Activated CD4-positive, alpha-beta T cell treated with anti-CD3 and anti-CD28 coated beads for 48 hours (primary cell): ENCODE results near the gene WNT3.
A peak's percentile ranks its signal among the peaks of the same experiment; 100 is the strongest.

ENCODE experiments used
- DNase-seq: peaks from one replicate; pipeline ENCODE4 v3.0.0-alpha.2; 2020

Gene WNT3

DNA sequence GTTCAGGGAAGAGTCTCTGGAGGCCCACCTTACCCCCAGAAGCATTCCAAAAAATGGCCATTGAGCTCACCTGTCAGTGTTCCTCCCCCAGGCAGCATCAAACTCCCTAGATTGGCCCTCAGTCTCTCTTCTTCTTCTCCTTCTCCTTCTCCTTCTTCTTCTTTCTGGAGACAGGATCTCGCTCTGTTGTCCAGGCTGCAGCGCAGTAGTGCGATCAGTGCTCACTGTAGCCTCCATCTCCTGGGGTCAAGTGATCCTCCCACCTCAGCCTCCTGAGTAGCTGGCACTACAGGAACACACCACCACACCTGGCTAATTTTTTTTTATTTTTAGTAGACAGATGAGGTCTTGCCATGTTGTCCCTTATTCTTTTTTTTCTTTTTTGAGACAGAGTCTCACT lies 16.4 kb upstream of the WNT3 start:
- no peak for DNase-seq

DNA sequence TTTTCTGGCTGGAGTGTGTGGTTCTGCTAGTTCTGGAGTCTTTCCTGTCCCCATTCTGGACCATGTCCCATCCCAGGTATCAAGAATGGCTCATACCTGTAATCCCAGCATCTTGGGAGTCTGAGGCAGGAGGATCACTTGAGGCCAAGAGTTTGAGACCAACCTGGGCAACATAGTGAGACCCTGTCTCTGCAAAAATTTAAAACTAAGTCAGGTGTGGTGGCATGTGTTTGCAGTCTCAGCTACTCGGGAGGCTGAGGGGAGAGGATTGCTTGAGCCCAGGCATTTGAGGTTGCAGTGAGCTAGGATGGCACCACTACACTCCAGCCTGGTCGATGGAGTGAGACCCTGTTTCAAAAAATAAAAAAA lies 15.3 kb upstream of the WNT3 start:
- no peak for DNase-seq

DNA sequence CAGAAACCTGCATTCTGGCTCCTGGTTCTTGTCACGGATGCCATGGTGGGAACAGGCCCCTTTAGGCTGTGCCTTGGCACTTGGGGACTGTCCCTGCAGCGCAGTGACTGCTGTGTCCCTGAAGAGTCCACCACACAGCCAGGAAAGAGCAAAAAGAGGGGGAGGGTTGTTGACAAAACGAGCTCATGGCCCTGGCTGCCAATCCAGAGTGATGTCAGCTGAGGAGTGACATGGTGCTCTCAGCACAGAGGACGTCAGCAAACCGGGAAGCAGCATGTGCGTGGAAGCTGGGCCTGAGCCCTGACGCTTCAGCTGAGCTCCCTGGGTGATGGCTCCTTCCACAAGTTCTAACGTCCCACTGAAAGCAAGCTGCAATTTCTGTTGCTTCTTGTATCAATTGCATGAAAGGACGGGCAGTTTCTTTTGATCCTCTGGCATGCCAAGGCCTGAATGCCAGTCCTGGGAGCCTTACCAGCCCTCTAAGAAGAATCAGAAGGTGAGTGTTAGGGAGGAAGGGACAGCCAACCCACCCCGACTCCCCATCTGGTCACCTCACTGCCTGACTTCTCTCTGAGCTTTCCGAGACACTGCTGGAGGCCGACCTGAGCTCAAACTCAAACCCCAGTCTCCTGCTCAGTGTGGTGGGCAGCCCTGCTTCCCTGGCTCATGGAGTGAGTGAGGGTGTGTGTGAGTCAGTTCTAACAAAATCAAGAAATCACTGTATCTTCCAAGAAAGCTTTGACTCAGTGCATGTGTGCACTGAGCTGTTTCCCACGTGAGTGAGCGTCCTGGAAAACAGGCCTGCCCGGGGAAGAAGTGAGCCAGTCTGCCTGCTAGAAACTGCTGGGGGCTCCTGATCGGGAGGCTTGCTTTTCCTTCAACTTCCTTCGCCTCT lies 14.7 kb upstream of the WNT3 start:
- no peak for DNase-seq

DNA sequence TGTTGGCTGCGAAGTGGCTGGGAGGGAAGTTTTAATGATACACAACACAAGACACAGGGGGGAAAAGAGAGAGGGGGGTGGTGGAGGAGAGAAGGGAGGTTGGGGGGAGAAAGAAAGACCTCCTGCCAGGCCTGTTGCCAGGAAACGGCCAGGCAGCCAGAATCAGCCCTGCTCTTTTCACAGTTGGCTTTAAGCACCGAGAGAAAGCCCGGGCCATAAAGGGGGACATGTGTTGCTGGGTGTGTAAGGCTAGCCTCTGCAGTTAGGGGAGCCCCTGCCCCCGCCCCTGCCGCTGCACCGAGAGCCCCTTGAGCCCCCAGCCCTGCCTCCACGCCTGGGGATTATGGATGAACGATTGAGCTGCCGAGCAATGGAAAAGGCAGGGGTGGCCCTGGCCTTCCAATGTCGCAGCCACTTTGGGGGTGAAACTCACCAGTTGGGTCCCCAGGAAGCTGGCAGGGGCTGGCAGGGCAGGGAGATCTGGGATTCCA lies 13.9 kb upstream of the WNT3 start:
- DNase-seq = no peak

DNA sequence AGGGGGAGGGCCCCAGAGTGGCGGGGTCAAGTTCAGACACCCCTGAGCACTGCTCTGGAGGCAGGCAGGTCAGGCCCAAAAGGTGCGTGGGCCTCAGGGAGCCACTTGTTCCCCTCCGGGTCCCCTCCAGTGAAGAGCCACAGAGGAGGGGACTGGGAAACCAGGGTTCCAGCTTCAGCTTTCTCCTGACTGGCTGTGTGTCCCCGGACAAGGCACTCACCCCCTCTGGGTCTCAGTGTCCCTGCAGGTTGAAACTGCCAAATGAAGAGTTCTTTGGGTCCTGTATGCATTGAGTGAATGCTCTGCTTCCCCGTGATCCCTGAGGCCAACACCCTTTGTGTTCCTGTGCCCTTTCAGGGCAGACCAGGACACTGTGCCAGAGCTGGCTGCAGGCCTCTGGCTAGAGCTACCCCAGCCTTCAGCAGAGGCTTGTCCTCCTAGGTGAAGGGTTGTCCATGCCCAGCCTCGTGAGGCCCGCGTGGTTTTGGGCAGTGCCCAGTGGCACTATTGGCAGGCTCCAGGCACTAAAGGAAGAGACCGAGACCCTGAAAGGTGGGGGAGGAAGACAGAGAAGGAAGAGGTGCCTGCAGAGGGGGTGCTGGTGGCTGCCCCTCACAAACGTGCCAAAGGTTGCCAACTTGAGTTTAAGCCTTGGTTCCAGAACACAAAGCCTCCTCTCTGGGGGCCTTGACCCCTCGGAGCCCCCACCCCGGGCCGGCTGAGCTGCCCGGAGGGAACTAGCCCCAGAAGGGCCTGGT lies 13.3 kb upstream of the WNT3 start:
- no peak for DNase-seq

DNA sequence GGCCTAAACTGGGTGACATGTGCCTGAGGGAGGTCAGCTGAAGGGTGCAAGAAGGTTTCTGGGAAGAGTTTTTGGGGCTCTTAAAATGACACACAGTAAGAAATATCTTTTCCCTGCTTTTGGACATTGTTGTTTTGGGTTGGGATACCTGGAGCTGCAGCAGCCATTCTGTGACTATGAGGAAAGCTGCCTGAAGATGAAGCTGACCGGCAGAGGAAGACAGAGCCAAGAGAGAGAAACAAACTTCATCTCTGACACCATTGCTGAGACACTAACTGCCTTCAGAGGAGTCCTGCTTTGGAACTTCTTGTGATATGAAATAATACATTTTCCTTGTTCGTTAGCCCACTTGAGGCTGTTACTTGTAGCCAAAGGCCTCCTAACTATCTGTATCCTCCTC lies 8.8 kb upstream of the WNT3 start:
- DNase-seq = no peak

DNA sequence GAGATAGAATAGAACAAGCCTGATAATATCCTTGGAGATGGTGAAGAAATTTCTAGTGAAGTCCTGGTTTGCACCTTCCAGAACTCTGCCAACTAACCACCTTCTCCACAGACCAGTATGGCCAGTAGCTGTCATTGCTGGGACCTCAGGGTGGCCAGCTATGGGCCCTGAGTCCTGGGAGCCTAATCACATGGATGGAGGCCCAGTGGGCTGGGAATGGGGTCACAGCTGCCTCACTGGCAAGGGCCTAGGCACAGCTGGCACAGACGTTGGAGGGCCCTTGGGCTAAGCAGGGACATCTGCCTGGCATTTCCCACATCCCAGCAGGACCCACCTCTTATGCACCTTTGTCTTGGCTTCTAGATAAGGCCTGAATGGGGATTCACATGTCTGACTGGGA lies 7.6 kb upstream of the WNT3 start:
- DNase-seq = no peak

DNA sequence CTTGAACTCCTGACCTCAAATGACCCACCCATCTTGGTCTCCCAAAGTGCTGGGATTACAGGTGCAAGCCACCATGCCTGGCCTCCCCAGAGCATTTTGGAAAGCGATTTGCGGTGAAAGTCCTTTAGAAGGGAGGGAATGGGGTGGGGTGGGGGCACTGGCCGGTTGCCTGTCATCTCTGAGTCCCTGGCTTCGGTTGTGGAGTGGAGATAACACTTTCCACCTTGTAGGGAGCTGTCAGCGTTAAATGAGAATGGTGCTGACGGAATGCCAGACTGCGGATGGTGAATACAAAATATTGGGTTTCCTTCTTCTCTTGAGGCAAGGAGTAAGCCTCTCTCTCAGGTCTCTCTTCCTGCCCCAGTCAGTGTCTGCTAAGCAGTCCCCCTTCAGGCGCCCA lies 5.2 kb upstream of the WNT3 start:
- DNase-seq = no peak

DNA sequence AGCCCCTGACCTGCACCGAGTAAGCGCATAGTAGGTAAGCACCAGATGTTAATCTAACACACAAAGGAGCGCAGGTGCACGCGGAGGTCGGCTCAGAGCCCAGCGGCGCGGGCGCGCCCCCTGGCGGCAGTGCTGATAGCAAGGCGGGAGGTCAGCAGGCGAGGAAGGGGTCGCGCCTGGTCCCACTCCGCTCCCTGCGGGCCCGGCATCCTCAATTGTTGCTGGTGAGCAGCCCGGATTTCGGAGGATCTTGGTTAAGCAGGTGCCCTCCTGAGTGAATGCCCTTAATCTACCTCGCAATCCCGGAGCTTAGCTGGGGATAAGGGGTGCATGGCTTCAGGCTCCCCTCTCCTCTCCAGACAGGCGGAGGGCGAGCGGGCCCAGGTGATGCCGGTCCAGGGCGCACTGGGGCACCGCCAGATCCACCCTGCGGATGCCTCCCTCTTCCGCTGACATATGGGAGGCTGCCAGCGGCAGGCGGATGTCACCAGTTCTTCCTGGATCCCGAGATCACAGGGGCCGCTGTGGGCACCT lies 4.0 kb upstream of the WNT3 start:
- peak; percentile 64 for DNase-seq

DNA sequence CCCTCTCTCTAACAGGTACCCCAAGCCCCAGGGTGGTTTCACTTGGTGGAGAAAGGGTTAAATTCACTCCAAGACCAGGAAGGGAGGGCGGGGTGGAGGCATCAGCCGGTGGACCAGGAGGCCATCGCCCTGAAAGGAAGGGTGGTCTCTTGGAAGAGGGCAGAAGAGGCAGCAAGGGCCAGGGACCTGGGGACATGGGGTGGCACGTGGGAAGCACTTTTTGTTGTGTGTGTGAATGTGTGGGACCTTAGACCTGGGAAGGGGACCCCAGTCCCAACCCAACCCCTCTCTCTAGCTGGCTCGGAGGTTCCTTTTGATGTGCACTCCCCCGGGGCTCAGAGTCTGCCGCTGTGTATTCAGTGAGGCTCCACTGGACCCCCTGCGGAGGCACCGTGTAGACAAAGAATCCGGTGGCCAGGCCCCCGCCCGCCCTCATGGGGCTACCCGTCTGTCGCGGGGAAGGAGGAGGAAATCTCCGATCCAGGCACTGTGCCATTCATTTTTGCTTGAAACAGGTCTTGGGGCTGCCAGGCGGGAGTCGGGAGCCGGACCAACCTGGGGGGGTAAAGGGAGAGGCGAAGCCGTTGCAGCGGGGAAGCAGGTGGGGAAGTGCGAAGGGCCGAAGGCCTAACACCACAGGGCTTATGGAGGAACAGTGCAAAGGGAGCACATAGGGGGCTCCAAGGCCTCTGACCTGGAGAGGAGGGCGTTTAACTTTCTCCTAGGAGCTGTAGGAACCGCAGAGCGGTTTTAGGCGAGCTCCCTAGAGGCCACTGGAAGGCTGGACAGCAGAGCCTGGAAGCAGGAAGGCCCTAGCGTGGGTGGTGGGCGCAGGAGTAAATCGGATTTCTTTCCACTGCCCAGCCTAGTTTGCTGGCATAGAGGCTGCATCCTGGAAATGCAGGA lies 3.2 kb upstream of the WNT3 start:
- DNase-seq = no peak

DNA sequence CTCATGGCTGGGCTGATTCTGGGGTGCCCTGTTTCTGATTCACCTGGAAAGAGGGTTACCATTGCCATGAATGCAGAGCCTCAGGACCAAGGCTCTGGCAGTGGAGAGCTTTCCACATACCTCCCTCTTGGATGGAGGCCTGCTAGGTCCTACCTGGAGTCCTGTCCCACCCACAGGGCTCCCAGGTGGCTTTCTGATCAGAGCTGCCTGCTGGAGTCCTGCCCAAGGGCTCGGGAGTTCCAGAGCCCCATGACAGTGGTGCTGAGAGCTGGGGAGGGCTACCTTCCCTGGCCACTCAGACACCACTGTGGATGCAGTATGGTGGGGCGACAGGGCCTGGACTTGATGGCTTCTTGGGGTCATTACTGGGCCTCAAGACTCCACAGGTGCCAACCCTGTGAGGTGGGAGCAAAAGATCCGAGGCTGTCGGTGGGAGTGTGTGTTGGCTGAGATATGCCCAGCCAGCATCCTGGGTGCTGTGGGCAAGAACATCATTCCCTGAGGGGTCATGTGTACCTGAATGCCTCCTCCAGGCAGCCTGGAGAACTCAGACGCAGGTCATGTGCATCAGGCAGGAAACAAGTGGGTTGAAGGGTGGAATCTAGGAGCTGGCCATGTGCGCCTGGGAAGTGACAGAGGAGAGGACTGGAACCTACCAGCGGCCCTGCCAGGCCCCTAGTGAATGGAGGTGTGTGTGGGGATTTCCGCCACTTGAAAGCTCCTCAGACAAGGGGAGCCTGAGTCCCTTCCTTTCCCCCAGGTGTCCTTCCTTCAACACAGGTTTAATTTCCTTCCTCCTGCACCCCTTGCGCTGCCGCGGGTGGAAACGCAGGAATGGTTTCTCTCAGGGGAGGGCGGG lies 2.3 kb upstream of the WNT3 start:
- DNase-seq = no peak

DNA sequence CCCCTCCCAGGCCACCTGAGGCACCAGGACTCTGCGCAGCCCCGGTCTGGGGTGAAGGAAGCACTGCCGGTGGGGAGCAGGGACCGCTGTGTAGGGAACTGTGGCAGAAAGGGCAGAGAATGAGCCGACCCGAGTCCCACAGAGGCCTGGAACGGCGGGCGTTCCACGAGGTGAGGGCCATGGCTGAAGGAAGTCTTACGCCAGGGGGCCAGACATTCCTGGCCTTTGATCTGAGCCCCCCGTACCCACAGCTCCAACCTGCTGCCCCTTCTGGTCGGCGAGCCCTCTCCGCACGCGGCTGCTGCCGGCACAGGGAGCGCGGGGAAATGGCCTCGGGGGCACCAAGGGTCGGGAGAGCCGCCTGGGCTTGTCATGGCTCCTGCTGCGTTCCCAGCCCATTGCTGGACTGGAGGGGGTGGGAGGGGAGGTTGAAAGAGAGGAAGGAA lies 1.4 kb upstream of the WNT3 start:
- DNase-seq = no peak

DNA sequence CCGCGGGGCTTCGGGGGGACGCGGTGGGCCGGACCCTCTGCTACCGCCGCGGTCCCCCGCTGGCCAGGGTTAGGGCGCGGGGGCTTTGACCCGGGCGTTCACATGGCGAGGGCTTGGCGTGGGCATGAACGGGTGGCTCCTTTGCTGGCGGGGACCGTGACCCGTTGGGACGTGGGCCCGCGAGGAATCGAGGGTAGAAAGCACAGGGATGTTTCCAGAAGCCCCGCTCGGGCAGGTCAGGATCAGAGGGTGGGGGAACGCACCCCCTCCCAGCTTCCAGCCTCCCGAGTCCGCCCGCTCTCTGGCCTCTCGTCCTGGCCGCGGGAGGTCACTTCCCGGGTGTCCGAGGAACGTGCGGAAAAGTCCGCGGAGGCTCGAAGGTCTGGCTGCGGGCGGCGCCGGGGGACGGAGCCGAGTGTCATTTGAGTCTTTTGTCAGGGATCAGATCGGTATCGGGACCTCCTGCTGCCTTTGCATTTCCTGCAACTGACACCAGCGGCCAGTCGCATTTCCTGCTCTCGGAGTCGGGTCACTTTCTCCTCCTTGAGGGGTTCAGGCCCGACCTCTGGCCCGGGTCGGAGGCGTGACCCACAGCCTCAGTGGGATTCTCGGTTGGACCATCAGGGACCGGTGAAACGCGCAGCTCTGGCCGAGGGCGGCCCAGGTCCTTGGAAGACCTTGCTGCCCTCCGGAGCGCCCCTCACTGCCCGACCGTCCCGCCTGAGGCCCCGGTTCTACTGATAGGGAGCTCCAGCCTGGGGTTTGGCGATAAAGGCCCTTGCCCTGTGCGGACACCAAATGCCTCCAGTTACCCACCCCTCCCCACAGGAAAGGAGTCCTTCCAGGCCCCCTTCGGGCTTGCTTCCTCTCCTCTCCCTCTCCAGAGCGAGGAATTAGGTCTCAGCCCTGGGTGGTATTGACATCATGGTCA lies 702 bp upstream of the WNT3 start:
- DNase-seq = no peak

DNA sequence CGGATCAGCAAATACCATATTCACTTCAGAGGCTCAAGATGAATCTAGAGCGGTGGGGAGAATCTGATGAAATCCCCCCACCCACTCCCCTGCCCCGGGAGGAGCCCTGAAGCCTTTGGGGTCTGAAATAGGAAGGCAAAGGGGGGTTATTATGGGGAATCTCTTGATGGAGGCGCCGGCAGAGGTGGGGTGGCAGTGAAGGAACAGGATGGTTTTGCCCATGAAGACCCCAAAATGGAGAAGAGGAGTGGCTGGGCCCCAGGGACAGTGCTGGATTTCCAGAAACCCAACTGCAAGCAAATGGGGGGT lies 637 bp downstream of the WNT3 start:
- DNase-seq = no peak

DNA sequence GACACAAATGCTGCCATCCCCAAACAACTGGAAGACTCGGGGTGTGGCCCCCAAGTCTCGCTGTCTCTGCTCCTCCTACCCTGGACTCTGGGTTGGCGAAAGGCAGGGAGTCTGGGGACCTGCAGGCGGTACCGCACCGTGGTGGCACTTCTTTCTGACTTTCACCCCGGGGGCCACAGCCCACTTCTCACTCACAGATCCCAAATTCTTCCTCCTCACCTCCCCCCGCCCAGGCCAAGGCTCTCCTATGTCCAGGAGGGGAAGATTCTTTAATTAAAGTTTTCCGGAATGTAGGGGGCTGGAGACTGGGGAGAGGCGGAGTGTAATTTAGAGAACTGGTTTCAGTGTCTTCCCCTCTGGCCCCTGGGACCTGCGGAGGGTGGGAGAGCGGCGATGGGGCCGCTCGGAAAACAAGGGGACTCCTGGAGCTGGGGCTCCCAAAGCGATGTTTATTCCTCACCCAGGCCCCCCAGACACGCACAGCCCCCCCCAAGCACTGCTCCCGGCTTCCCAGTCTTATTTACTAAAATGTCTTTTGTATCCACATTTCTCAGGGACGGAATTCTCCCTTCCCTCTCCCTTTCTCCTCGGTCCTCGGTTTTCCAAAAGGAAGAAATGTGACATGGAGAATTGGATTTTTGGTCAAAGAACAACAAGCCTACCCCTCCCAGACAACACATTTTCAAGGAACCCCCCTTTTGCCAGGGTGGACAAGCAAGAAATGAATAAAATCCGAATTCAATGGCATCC lies 1.2 kb downstream of the WNT3 start:
- DNase-seq = no peak

DNA sequence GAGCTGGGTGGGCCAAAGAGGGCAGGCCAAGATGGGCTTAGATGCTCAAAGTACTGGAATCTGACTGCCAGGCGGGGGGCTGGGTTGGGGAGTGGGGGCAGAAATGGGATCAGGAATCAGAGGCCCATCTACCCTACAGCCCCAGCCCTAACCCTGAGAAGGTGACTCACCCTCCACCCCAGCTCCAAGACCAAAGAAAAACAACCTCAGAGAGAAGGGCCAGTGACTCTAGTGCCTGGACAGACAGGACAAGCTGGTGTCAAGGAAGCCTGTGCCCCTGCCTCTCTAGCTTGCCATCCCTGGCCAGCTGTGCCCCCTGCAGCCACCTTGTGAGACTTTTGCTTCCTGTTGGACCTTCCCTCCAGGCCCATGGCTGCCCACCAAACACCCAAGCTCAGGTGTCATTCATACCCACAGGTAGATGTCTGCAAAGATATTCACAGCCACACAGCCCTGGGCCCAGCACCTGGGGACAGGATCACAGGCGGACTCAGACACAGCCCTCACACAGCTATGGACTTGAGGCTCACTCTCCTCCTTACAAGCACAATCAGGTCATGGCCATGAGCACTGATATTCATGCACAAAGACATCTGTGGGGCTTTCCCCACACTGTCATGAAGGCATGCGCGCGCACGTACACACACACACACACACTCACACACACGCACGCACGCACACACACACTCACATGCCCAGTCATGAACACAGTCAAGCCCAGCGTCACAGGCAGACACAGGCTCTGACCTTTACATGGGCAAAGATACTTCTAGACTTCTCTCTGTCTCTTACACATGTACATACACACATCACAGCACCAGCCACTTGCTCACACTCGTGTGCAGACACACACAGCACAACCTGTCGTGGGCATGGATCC lies 2.8 kb downstream of the WNT3 start:
- no peak for DNase-seq

DNA sequence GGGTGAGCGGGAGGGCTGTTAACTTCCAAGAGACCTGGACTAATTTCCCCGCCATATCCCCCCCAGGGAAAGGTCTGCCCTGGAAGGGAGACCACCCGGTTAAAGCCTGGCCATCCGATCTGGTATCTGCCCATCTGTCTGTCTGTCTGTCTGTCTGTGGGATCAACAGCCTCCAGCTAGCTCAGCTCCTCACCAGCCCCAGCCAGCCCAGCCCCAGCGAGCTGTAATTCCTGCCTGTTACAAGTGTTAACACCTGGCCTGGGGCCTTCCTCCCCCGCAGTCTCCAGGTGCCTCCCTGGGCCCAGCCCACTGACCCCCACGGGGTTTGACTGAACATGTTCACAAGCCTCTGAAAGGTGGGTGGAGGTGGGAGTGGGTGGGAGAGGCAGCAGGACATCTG lies 4.0 kb downstream of the WNT3 start:
- no peak for DNase-seq

DNA sequence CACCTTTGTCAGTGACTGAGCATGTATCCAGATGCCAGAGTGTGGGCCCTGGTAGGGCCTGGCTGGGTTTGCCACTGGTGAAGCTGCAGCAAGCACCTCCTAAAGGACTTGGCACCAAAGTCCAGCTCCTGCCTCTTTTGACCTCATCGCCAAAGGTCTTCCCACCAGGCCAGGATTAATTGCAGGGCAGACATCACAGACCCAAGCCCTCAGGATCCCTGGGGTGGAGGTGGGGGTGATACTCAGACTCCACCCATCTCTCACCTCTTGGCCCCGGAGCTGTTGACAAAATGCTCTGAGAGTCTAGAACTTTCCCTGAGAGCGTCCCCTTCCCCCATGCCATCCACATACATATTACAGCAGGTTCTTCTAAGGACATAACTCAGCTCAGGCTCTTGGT lies 4.6 kb downstream of the WNT3 start:
- DNase-seq = no peak
